BLaER1 treated with 17β-estradiol and CSF1 and Interleukin-3, amounts not matched to agents 10 nM and 100 nM (cell line): ENCODE measurements around the gene GAK.

ENCODE experiments used
- H3K27ac ChIP-seq, 11 experiments: shearing (Covaris generic); formaldehyde crosslinking; 2 replicates each; pipeline ENCODE4 v1.8.1; 2022
- H3K27me3 ChIP-seq, 11 experiments: shearing (Covaris generic); formaldehyde crosslinking; 2 replicates each; pipeline ENCODE4 v1.8.1; 2022
- H3K36me3 ChIP-seq, 11 experiments: shearing (Covaris generic); formaldehyde crosslinking; 2 replicates each; pipeline ENCODE4 v1.8.1; 2022
- H3K4me1 ChIP-seq, 10 experiments: shearing (Covaris generic); formaldehyde crosslinking; 2 replicates each; pipeline ENCODE4 v1.8.1; 2022
- H3K4me2 ChIP-seq, 11 experiments: shearing (Covaris generic); formaldehyde crosslinking; 2 replicates each; pipeline ENCODE4 v1.8.1; 2022
- H3K4me3 ChIP-seq, 10 experiments: shearing (Covaris generic); formaldehyde crosslinking; 2 replicates each; pipeline ENCODE4 v1.8.1; 2022
- H3K9ac ChIP-seq, 11 experiments: shearing (Covaris generic); formaldehyde crosslinking; 2 replicates each; pipeline ENCODE4 v1.8.1; 2022
- H3K9me3 ChIP-seq, 11 experiments: shearing (Covaris generic); formaldehyde crosslinking; replicated peaks in 1 of 11; 2 replicates each; pipeline ENCODE4 v1.8.1; 2022
- H4K20me1 ChIP-seq, 11 experiments: shearing (Covaris generic); formaldehyde crosslinking; 2 replicates each; pipeline ENCODE4 v1.8.1; 2022
- Cebpa-rat ChIP-seq, 11 experiments: shearing (Covaris generic); IDR thresholded peaks; 2 replicates each; pipeline ENCODE4 v1.8.1; 2022

Gene GAK

GRCh38 chr4:896216-896615, 35.9 kb downstream of the GAK start:
- Histone ChIP-seq H4K20me1 (peaks cover 48 to 100% (median 85%) of the 10 kb centered on the region in 11 experiments), H3K4me3 (no peak overlapping the region), H3K27ac (no peak overlapping the region), H3K9me3 (no peaks in the 10 kb centered on the region), H3K4me1 (no peaks in the 10 kb centered on the region), H3K27me3 (no peaks in the 10 kb centered on the region), H3K36me3 (peaks cover 80 to 100% (median 98%) of the 10 kb centered on the region in 11 experiments), H3K9ac (no peak overlapping the region), H3K4me2 (no peak overlapping the region)
- no peak for TF ChIP-seq Cebpa-rat (IDR thresholded peaks at IDR 0.05)

GRCh38 chr4:895596-895995, 36.5 kb downstream of the GAK start:
- Histone ChIP-seq H3K9ac (no peak overlapping the region), H4K20me1 (peaks cover 48 to 100% (median 84%) of the 10 kb centered on the region in 11 experiments), H3K4me1 (no peaks in the 10 kb centered on the region), H3K36me3 (peaks cover 80 to 100% (median 98%) of the 10 kb centered on the region in 11 experiments), H3K4me3 (no peak overlapping the region), H3K9me3 (no peaks in the 10 kb centered on the region), H3K27me3 (no peaks in the 10 kb centered on the region), H3K27ac (no peak overlapping the region), H3K4me2 (no peak overlapping the region)
- TF ChIP-seq Cebpa-rat (IDR thresholded peaks at IDR 0.05) = no peak

- Histone ChIP-seq H3K36me3 (peaks cover 84 to 100% (median 98%) of the 10 kb centered on the region in 11 experiments), H3K27me3 (no peaks in the 10 kb centered on the region), H3K4me3 (no peak overlapping the region)
Observed at GRCh38 chr4:893995-894705, 38.0 kb downstream of the GAK start.

GRCh38 chr4:893276-893994, 38.7 kb downstream of the GAK start:
- H3K27ac ChIP-seq = no peak overlapping the region
- H3K4me2 ChIP-seq = no peak overlapping the region
- TF ChIP-seq Cebpa-rat (IDR thresholded peaks at IDR 0.05) = no peak
- H3K4me3 ChIP-seq = no peak overlapping the region
- no peaks in the 10 kb centered on the region for H3K27me3 ChIP-seq
- no peak overlapping the region for H3K9ac ChIP-seq
- 0 out of 22 replicates have a peak, but pooled peaks cover 0 to 6% (median 0%) of the 10 kb centered on the region in 11 experiments for H3K9me3 ChIP-seq
- H4K20me1 ChIP-seq = peaks cover 28 to 100% (median 71%) of the 10 kb centered on the region in 11 experiments; a peak in 21 of 22 replicates
- no peaks in the 10 kb centered on the region for H3K4me1 ChIP-seq
- H3K36me3 ChIP-seq = peaks cover 84 to 100% (median 99%) of the 10 kb centered on the region in 11 experiments

More at GRCh38 chr4:893995-894705, 38.0 kb downstream of the GAK start:
- Histone ChIP-seq H3K9me3 (no peaks in the 10 kb centered on the region), H3K4me1 (no peaks in the 10 kb centered on the region), H4K20me1 (peaks cover 34 to 100% (median 78%) of the 10 kb centered on the region in 11 experiments), H3K27ac (no peak overlapping the region), H3K4me2 (no peak overlapping the region), H3K9ac (no peak overlapping the region)
- TF ChIP-seq Cebpa-rat (IDR thresholded peaks at IDR 0.05) = no peak

- Histone ChIP-seq H3K9ac (no peak overlapping the region), H3K27me3 (no peaks in the 10 kb centered on the region), H3K27ac (no peak overlapping the region), H3K4me1 (no peaks in the 10 kb centered on the region), H3K4me2 (no peak overlapping the region), H3K9me3 (peaks cover 0 to 11% (median 0%) of the 10 kb centered on the region in 11 experiments; a peak in 1 of 22 replicates), H3K36me3 (peaks cover 84 to 100% (median 99%) of the 10 kb centered on the region in 11 experiments), H3K4me3 (no peak overlapping the region), H4K20me1 (peaks cover 25 to 100% (median 69%) of the 10 kb centered on the region in 11 experiments; a peak in 21 of 22 replicates)
- no peak for TF ChIP-seq Cebpa-rat (IDR thresholded peaks at IDR 0.05)
Observed at GRCh38 chr4:892780-893179, 39.3 kb downstream of the GAK start.

- H4K20me1 ChIP-seq = peaks cover 19 to 100% (median 65%) of the 10 kb centered on the region in 11 experiments; a peak in 21 of 22 replicates
- no peak overlapping the region for H3K4me3 ChIP-seq
- no peak for TF ChIP-seq Cebpa-rat (IDR thresholded peaks at IDR 0.05)
- H3K36me3 ChIP-seq = peaks cover 84 to 100% (median 99%) of the 10 kb centered on the region in 11 experiments
- H3K27me3 ChIP-seq = no peaks in the 10 kb centered on the region
- peaks cover 0 to 11% (median 0%) of the 10 kb centered on the region in 11 experiments; a peak in 1 of 22 replicates for H3K9me3 ChIP-seq
- no peak overlapping the region for H3K4me2 ChIP-seq
- no peak overlapping the region for H3K27ac ChIP-seq
- H3K9ac ChIP-seq = no peak overlapping the region
- H3K4me1 ChIP-seq = no peaks in the 10 kb centered on the region
Observed at GRCh38 chr4:891747-892146, 40.4 kb downstream of the GAK start.

GRCh38 chr4:890036-890695, 42.0 kb downstream of the GAK start:
- TF ChIP-seq Cebpa-rat (IDR thresholded peaks at IDR 0.05) = no peak
- Histone ChIP-seq H3K36me3 (peaks cover 84 to 100% (median 99%) of the 10 kb centered on the region in 11 experiments), H4K20me1 (peaks cover 3 to 100% (median 63%) of the 10 kb centered on the region in 11 experiments; a peak in 19 of 22 replicates)

GRCh38 chr4:889516-889915, 42.6 kb downstream of the GAK start:
- no peak overlapping the region for H3K4me3 ChIP-seq
- no peak for TF ChIP-seq Cebpa-rat (IDR thresholded peaks at IDR 0.05)

More at GRCh38 chr4:890036-890695, 42.0 kb downstream of the GAK start:
- Histone ChIP-seq H3K4me3 (no peak overlapping the region), H3K4me2 (no peak overlapping the region), H3K9ac (no peak overlapping the region), H3K4me1 (no peaks in the 10 kb centered on the region), H3K27me3 (no peaks in the 10 kb centered on the region), H3K27ac (no peak overlapping the region), H3K9me3 (peaks cover 0 to 11% (median 0%) of the 10 kb centered on the region in 11 experiments; a peak in 1 of 22 replicates)

More at GRCh38 chr4:889516-889915, 42.6 kb downstream of the GAK start:
- Histone ChIP-seq H3K27ac (no peak overlapping the region), H3K9ac (no peak overlapping the region), H3K9me3 (peaks cover 0 to 11% (median 0%) of the 10 kb centered on the region in 11 experiments; a peak in 1 of 22 replicates), H3K4me1 (no peaks in the 10 kb centered on the region), H3K4me2 (no peak overlapping the region), H3K36me3 (peaks cover 87 to 100% (median 100%) of the 10 kb centered on the region in 11 experiments), H4K20me1 (peaks cover 0 to 100% (median 66%) of the 10 kb centered on the region in 11 experiments; a peak in 19 of 22 replicates), H3K27me3 (no peaks in the 10 kb centered on the region)
